ENCODE data around the gene PADI3. TPM values are rescaled to one million over a fixed set of nuclear protein-coding genes. Genes with fewer than 3 reads are reported as not detected.

PADI3 gene
- total RNA-seq, 6 donors from 2014 or later: not detected

DNA sequence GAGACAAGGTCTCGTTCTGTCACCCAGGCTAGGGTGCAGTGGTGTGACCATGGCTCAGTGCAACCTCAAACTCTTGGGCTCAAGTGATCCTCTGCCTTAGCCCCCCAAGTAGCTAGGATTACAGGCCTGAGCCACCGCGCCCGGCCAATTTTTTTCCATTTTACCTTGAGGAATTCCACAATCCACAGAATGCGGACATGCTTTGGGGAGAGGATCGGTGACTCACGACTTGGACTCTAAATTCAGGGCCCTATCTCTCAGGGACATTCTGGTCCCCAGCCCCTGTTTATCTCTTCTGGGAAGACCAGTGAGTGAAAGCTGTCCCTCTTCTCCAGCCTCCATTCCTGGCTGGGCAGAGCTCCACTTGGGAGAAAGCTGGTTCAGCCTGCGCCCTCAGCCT is 38.7 kb upstream of the PADI3 start:
- Histone ChIP-seq H3K27ac (no peak overlapping the region), H3K9me3 (no peaks in the 10 kb centered on the region), H3K36me3 (no peaks in the 10 kb centered on the region), H3K27me3 (no peaks in the 10 kb centered on the region), H3K4me3 (no peak overlapping the region), H3K4me1 (peaks cover 3 to 20% (median 5%) of the 10 kb centered on the region in 4 donors)
- 95% methylated on average over 8 of the region's 8 CpGs for WGBS, 2 donors
- no peak for ATAC-seq (ENCODE audit: low FRiP score in 2 of 2)
- TF ChIP-seq POLR2A (IDR thresholded peaks at IDR 0.05): no peak
- TF ChIP-seq POLR2AphosphoS5 (IDR thresholded peaks at IDR 0.05): no peak
- no peak for TF ChIP-seq EP300 (IDR thresholded peaks at IDR 0.05)
- TF ChIP-seq, protein P1, sequence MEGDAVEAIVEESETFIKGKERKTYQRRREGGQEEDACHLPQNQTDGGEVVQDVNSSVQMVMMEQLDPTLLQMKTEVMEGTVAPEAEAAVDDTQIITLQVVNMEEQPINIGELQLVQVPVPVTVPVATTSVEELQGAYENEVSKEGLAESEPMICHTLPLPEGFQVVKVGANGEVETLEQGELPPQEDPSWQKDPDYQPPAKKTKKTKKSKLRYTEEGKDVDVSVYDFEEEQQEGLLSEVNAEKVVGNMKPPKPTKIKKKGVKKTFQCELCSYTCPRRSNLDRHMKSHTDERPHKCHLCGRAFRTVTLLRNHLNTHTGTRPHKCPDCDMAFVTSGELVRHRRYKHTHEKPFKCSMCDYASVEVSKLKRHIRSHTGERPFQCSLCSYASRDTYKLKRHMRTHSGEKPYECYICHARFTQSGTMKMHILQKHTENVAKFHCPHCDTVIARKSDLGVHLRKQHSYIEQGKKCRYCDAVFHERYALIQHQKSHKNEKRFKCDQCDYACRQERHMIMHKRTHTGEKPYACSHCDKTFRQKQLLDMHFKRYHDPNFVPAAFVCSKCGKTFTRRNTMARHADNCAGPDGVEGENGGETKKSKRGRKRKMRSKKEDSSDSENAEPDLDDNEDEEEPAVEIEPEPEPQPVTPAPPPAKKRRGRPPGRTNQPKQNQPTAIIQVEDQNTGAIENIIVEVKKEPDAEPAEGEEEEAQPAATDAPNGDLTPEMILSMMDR (IDR thresholded peaks at IDR 0.05): no peak
- DNase-seq: no peak

DNA sequence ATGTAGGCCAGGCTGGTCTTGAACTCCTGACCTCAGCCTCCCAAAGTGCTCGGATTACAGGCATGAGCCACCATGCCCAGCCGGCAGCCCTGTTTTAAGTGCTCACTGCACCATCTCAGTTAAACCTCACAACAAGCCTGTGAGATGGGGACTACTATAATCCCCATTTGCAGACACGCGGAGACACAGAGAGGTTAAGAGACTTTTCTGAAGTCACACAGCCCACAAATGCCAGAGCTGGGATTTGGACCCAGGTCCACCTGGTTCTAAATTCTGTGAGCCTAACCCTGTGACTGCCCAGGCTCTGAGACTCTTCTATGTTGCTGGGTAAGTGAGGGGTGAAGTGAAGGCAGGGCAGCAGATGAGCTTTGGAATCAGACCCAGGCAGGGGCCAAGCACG is 37.5 kb upstream of the PADI3 start:
- Histone ChIP-seq H3K9me3 (no peaks in the 10 kb centered on the region), H3K4me1 (peaks cover 3 to 20% (median 5%) of the 10 kb centered on the region in 4 donors), H3K4me3 (no peak overlapping the region), H3K27ac (no peak overlapping the region), H3K36me3 (no peaks in the 10 kb centered on the region), H3K27me3 (no peaks in the 10 kb centered on the region)
- no peak for DNase-seq
- no peak for ATAC-seq (ENCODE audit: low FRiP score in 2 of 2)
- TF ChIP-seq POLR2A (IDR thresholded peaks at IDR 0.05): no peak
- TF ChIP-seq POLR2AphosphoS5 (IDR thresholded peaks at IDR 0.05): no peak
- TF ChIP-seq, protein P1 (IDR thresholded peaks at IDR 0.05): no peak
- no peak for TF ChIP-seq EP300 (IDR thresholded peaks at IDR 0.05)
- WGBS, 2 donors: 84 to 96% methylated on average over 5 of the region's 5 CpGs

DNA sequence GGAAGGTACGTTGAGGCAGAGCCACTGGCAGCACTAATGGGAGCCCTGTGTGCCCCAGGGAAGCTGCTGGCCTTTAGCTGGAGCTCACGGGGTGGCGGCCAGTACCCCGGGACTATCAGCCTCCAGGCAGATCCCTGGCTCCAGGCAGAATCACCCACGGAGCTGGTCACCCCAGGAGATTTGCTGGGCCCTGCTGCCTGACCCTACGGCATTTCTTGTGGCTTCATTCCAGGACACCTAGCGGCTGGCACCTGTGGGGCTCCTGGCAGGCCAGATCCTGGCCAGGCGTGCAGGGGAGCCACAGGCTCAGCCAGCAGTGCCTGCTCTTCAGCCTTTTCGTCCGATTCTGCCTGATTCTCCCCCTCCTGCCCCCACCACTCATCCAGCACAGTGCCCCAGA is 36.9 kb upstream of the PADI3 start:
- no peaks in the 10 kb centered on the region for H3K27me3 ChIP-seq

DNA sequence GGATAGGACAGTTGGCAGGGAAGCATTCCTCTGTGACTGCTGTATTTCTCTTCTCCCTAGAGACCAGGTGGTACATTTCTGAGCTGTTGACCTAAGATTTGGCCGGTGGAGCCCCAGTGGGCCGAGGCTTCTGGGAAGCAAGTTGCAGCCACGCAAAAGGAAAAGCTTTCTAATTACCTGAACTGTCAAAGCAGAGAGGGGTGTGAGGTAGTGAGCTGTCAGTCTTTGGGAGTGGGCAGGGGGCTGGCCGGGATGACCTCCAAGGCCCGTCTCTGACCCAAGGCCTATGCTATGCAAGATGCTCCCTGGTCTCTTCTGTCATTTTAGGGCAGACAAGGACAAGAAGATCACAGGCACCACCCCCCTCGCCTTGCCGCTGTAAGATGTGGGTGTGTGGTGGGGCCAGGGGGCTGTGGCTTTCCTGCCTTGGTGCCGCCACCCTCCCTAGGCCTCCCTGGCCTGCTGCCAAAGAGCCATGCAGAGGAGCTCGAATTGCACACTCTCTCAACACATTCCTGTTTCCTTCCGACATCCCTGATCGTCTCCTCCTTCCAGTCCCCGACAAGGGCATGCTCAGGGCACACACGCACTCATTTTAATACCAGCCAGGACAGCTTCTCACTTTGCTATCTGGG is 36.3 kb upstream of the PADI3 start:
- H3K27ac ChIP-seq: no peak overlapping the region
- no peaks in the 10 kb centered on the region for H3K27me3 ChIP-seq
- no peaks in the 10 kb centered on the region for H3K36me3 ChIP-seq
- H3K9me3 ChIP-seq: no peaks in the 10 kb centered on the region
- no peak overlapping the region for H3K4me3 ChIP-seq
- TF ChIP-seq EP300 (IDR thresholded peaks at IDR 0.05) (no peak), POLR2AphosphoS5 (IDR thresholded peaks at IDR 0.05) (no peak), POLR2A (IDR thresholded peaks at IDR 0.05) (no peak)
- TF ChIP-seq, protein P1 (IDR thresholded peaks at IDR 0.05): no peak
- peaks cover 3 to 12% (median 5%) of the 10 kb centered on the region in 4 donors for H3K4me1 ChIP-seq
- ATAC-seq (ENCODE audit: low FRiP score in 2 of 2) (no peak), DNase-seq (no peak)
- 6 to 10% methylated on average over 9 to 13 of the region's 13 CpGs for WGBS, 2 donors

More for the DNA sequence above, 36.9 kb upstream of the PADI3 start:
- no peaks in the 10 kb centered on the region for H3K36me3 ChIP-seq
- peaks cover 3 to 18% (median 5%) of the 10 kb centered on the region in 4 donors for H3K4me1 ChIP-seq
- 65 to 71% methylated on average over 6 to 9 of the region's 10 CpGs for WGBS, 2 donors
- no peak for DNase-seq
- H3K4me3 ChIP-seq: no peak overlapping the region
- ATAC-seq (ENCODE audit: low FRiP score in 2 of 2): no peak
- TF ChIP-seq, protein P1 (IDR thresholded peaks at IDR 0.05): no peak
- TF ChIP-seq EP300 (IDR thresholded peaks at IDR 0.05): no peak
- H3K9me3 ChIP-seq: no peaks in the 10 kb centered on the region
- H3K27ac ChIP-seq: no peak overlapping the region

DNA sequence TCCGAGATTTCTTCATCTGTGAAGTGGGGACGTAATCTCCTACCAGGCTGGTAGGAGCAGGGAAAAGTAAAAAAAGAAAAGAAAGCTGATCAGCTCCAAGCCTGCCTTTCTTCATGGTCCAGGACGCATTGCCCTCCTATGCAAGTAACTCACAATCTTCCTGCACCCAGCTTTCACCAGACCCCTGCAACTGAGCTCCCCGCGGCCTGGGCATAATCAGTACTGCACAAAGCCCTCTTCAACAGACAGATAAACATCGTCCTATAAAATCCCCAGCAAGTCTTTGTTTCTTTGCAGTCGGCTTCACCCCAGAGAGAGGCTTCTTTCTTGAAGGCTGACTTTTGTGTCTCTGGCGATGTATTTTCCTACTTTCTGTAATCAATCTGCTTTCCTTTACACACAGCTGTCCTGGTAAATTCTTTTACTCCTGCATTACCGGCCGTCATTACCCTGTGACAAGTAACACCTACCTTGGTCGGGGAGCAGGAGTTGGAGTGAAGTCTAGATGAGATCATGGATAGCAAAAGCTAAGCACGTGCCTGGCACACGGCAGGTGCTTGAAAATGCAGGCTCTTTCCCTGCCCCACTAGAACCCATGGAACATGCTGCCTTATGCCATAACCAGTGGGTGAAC is 35.6 kb upstream of the PADI3 start:
- Histone ChIP-seq H3K36me3 (no peaks in the 10 kb centered on the region), H3K4me3 (no peak overlapping the region), H3K27ac (no peak overlapping the region), H3K9me3 (no peaks in the 10 kb centered on the region), H3K4me1 (peaks cover 3 to 12% (median 5%) of the 10 kb centered on the region in 4 donors), H3K27me3 (no peaks in the 10 kb centered on the region)
- WGBS, 2 donors: 38 to 46% methylated on average over 13 of the region's 13 CpGs
- DNase-seq (no peak), ATAC-seq (ENCODE audit: low FRiP score in 2 of 2) (no peak)
- TF ChIP-seq POLR2A (IDR thresholded peaks at IDR 0.05): no peak
